GM19023 (cell line): ENCODE results near the gene CD4.

ENCODE experiments used
- ATAC-seq: cut with Tn5 transposase; IDR thresholded peaks from one replicate; pipeline ENCODE4 v1.9.1; 2021; ENCODE audit warnings: mild to moderate bottlenecking, moderate library complexity; ENCODE audit not compliant: unreplicated experiment

CD4 gene

GRCh38 chr12:6827437-6827911 lies 38.1 kb downstream of the CD4 start:
- no peak for ATAC-seq

GRCh38 chr12:6827982-6828780 lies 38.9 kb downstream of the CD4 start, which contains the start of gene P3H3:
Gene P3H3 (plus strand): TSS chr12:6828407. CDS start chr12:6828441, 34 bp downstream.
- no peak for ATAC-seq

- ATAC-seq, result no peak
Measured at GRCh38 chr12:6828781-6829535, 39.6 kb downstream of the CD4 start.

GRCh38 chr12:6829536-6830220 lies 40.4 kb downstream of the CD4 start:
- ATAC-seq, result no peak

- no peak for ATAC-seq
Measured at GRCh38 chr12:6830286-6830890, 41.1 kb downstream of the CD4 start.

GRCh38 chr12:6830999-6831398 lies 41.7 kb downstream of the CD4 start:
- no peak for ATAC-seq

- no peak for ATAC-seq
Measured at GRCh38 chr12:6831450-6831995, 42.2 kb downstream of the CD4 start.

GRCh38 chr12:6832125-6832524 lies 42.8 kb downstream of the CD4 start:
- no peak for ATAC-seq

GRCh38 chr12:6833189-6833890 lies 44.0 kb downstream of the CD4 start:
- ATAC-seq, result no peak

GRCh38 chr12:6834254-6834653 lies 44.9 kb downstream of the CD4 start:
- ATAC-seq, result no peak

GRCh38 chr12:6834873-6835272 lies 45.5 kb downstream of the CD4 start:
- ATAC-seq, result no peak

- no peak for ATAC-seq
Measured at GRCh38 chr12:6836851-6837250, 47.5 kb downstream of the CD4 start.

- ATAC-seq, result no peak
Measured at GRCh38 chr12:6837370-6838060, 48.2 kb downstream of the CD4 start.

GRCh38 chr12:6838854-6839253 lies 49.5 kb downstream of the CD4 start:
- ATAC-seq, result no peak

GRCh38 chr12:6839482-6840201 lies 50.3 kb downstream of the CD4 start:
- peak; percentile 85 for ATAC-seq

- no peak for ATAC-seq
Measured at GRCh38 chr12:6840330-6840729, 51.0 kb downstream of the CD4 start.

- ATAC-seq, result no peak
Measured at GRCh38 chr12:6840761-6841515, 51.6 kb downstream of the CD4 start, which contains the start of gene GNB3. Gene GNB3 (plus strand): TSS chr12:6840925. CDS start chr12:6841288, 363 bp downstream.

GRCh38 chr12:6842075-6842474 lies 52.7 kb downstream of the CD4 start:
- no peak for ATAC-seq
